HepG2 (cell line): ENCODE measurements around the gene DNAJB12. TPM values are rescaled to one million over a fixed set of nuclear protein-coding genes. Genes with fewer than 3 reads are reported as not detected.

Experiments used
- ARNTL ChIP-seq: sonication (generic); formaldehyde crosslinking; IDR thresholded peaks from 2 replicates; pipeline ENCODE4 v1.4.0; 2020; ENCODE audit warnings: mild to moderate bottlenecking, missing genetic modification reagents
- ATAD3A ChIP-seq: sonication (generic); formaldehyde crosslinking; IDR thresholded peaks from 2 replicates; pipeline ENCODE4 v1.4.0; 2020; ENCODE audit warnings: missing genetic modification reagents
- CBX5 ChIP-seq: sonication (generic); formaldehyde crosslinking; IDR thresholded peaks from 2 replicates; pipeline ENCODE4 v1.4.0; 2020; ENCODE audit warnings: missing genetic modification reagents, borderline replicate concordance
- EP300 ChIP-seq, 3 experiments: sonication (generic) in 1 of 3; formaldehyde crosslinking in 1 of 3; IDR thresholded peaks; 2 replicates each; pipeline versions ENCODE4 v1.5.1 to v1.6.1; 2011 to 2020; ENCODE audit warnings: low read depth in 2 of 3, low read length in 2 of 3, borderline replicate concordance in 1 of 3, improper control_type of control experiment in 1 of 3, mild to moderate bottlenecking in 1 of 3, missing genetic modification reagents in 1 of 3, moderate library complexity in 1 of 3
- FOSL2 ChIP-seq: sonication (generic); formaldehyde crosslinking; IDR thresholded peaks from 2 replicates; pipeline ENCODE4 v1.4.0; 2020; ENCODE audit warnings: missing genetic modification reagents
- NCOA2 ChIP-seq: sonication (generic); formaldehyde crosslinking; IDR thresholded peaks from 2 replicates; pipeline ENCODE4 v1.8.0; 2022; ENCODE audit warnings: inconsistent platforms
- NRL ChIP-seq: sonication (generic); formaldehyde crosslinking; IDR thresholded peaks from 2 replicates; pipeline ENCODE4 v1.5.0; 2020; ENCODE audit warnings: missing genetic modification reagents, mild to moderate bottlenecking, moderate library complexity, borderline replicate concordance
- PHF8 ChIP-seq: sonication (generic); formaldehyde crosslinking; IDR thresholded peaks from 2 replicates; pipeline ENCODE4 v1.5.0; 2020; ENCODE audit warnings: missing genetic modification reagents
- SP5 ChIP-seq: IDR thresholded peaks from 2 replicates; pipeline ENCODE4 v1.6.1; 2016; ENCODE audit warnings: low read depth, borderline replicate concordance
- TFDP1 ChIP-seq: IDR thresholded peaks from 2 replicates; pipeline ENCODE4 v1.6.1; 2016; ENCODE audit warnings: missing compliant biosample characterization, missing genetic modification reagents, borderline replicate concordance
- ZMYM3 ChIP-seq: sonication (generic); formaldehyde crosslinking; IDR thresholded peaks from 2 replicates; pipeline ENCODE4 v1.5.1; 2020; ENCODE audit warnings: mild to moderate bottlenecking, missing genetic modification reagents
- ZMYM4 ChIP-seq: sonication (generic); formaldehyde crosslinking; IDR thresholded peaks from 2 replicates; pipeline ENCODE4 v1.8.1; 2023; ENCODE audit warnings: mild to moderate bottlenecking, missing genetic modification reagents
- ZNF235 ChIP-seq: sonication (generic); formaldehyde crosslinking; IDR thresholded peaks from 2 replicates; pipeline ENCODE4 v1.8.1; 2023; ENCODE audit warnings: mild to moderate bottlenecking, missing genetic modification reagents, borderline replicate concordance
- ZNF446 ChIP-seq: sonication (generic); formaldehyde crosslinking; IDR thresholded peaks from 2 replicates; pipeline ENCODE4 v1.5.0; 2020; ENCODE audit warnings: mild to moderate bottlenecking, missing genetic modification reagents
- ZNF503 ChIP-seq: sonication (generic); formaldehyde crosslinking; IDR thresholded peaks from 2 replicates; pipeline ENCODE4 v1.4.0; 2020; ENCODE audit warnings: missing genetic modification reagents
- ZNF652 ChIP-seq: IDR thresholded peaks from 2 replicates; pipeline ENCODE4 v1.6.1; 2016; ENCODE audit warnings: low read depth, borderline replicate concordance
- polyA plus RNA-seq, 8 experiments: library from polyadenylated mRNA; depleted of rRNA in 3 of 8; stranded (reverse) in 7 of 8; unstranded in 1 of 8; fragments of >200 nt; fragmentation: Illumina TruSeq in 4 of 8; extraction: Trizol in 4 of 8; gene quantifications; 2 replicates each; pipeline versions ENCODE4 v1.2.1 to v1.2.3, GENCODE V29; 2011 to 2016; ENCODE audit warnings: low read depth in 4 of 8, missing spikeins in 1 of 8, mixed read lengths in 1 of 8; ENCODE audit not compliant: insufficient read depth in 1 of 8
- total RNA-seq, 5 experiments: library from RNA; depleted of rRNA; stranded (reverse); fragments of >200 nt; fragmentation: Illumina TruSeq; extraction: Trizol; gene quantifications; 2 replicates each; pipeline ENCODE4 v1.2.3, GENCODE V29; 2016; ENCODE audit warnings: low read depth in 1 of 5
- TF ChIP-seq, protein P1 (sequence below): sonication (generic); formaldehyde crosslinking; IDR thresholded peaks from 2 replicates; pipeline ENCODE4 v1.5.0; 2020; ENCODE audit warnings: missing genetic modification reagents, mild to moderate bottlenecking, borderline replicate concordance
- TF ChIP-seq, protein P2 (sequence below): sonication (generic); formaldehyde crosslinking; IDR thresholded peaks from 2 replicates; pipeline ENCODE4 v1.4.0; 2020; ENCODE audit warnings: missing genetic modification reagents, borderline replicate concordance
- TF ChIP-seq, protein P3 (sequence below): sonication (generic); formaldehyde crosslinking; IDR thresholded peaks from 2 replicates; pipeline ENCODE4 v1.5.0; 2020; ENCODE audit warnings: mild to moderate bottlenecking, missing genetic modification reagents, moderate library complexity
- TF ChIP-seq, protein P4 (sequence below): sonication (generic); formaldehyde crosslinking; IDR thresholded peaks from 2 replicates; pipeline ENCODE4 v1.8.0; 2022; ENCODE audit warnings: mild to moderate bottlenecking, missing genetic modification reagents, borderline replicate concordance

DNAJB12 gene
- total and polyA plus RNA-seq, 2 of the 13 experiments (the other 11 are each of a cell fraction or from before 2014, with no cell fraction given): 10.8 to 18.2 TPM

DNA sequence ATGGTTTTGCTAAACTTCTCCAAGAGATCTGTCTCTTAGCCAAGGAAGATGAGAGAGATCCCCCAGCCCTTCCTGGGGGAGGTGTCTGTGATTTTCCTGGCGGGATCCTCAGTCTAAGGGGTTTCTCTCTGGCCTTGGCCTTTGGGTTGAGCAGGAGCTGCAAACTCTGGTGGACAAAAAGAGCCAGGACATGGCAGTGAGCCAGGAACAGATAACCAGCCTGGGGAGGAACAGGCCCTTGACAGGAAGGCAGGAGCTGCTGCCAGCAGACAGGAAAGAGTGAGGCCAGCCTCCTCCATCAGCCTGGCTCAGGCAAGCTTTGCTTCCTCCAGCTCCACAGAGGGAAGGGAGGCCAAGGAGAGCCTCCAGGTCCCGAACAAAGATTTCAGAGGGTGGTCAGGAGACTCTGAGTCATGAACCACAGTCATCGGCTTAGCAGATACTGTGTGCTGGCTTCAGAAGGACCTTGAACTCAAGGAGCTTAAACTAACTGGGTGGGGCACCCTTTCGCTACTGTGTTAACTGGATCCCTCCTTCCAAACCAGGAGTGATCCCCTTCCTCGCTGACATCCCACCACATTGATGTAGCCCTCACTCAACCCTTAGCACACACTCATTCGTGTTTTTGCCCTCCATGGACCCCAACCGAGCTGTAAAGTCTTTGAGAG lies 46.3 kb downstream of the DNAJB12 start (continued):
- TF ChIP-seq ZNF235 (CRISPR knock-in tag) (no peak), FOSL2 (CRISPR knock-in tag) (peak; percentile 86), SP5 (no peak), CBX5 (CRISPR knock-in tag) (0 out of 2 replicates have a peak, but pooled peaks have one; percentile 46), EP300 (IDR thresholded peaks at IDR 0.05; ENCODE audit: low read depth in 2 of 2, low read length in 2 of 2) (no peak), EP300 (CRISPR knock-in tag; IDR thresholded peaks at IDR 0.05; ENCODE audit: borderline replicate concordance) (no peak), NRL (CRISPR knock-in tag) (0 out of 2 replicates have a peak, but pooled peaks have one; percentile 28), ZMYM4 (CRISPR knock-in tag) (peak; percentile 42; the same call in 1 of the 2 replicates), ZNF446 (CRISPR knock-in tag) (no peak), ATAD3A (CRISPR knock-in tag) (no peak), NCOA2 (CRISPR knock-in tag) (peak; percentile 32; the same call in 1 of the 2 replicates), ZNF503 (no peak), ARNTL (CRISPR knock-in tag) (no peak), PHF8 (0 out of 2 replicates have a peak, but pooled peaks have one; percentile 18), ZMYM3 (CRISPR knock-in tag) (no peak; the same call in 1 of the 2 replicates), TFDP1 (CRISPR knock-in tag) (peak; percentile 39; the same call in 1 of the 2 replicates), ZNF652 (CRISPR knock-in tag) (peak; percentile 70; the same call in 1 of the 2 replicates)
- TF ChIP-seq, protein P1, sequence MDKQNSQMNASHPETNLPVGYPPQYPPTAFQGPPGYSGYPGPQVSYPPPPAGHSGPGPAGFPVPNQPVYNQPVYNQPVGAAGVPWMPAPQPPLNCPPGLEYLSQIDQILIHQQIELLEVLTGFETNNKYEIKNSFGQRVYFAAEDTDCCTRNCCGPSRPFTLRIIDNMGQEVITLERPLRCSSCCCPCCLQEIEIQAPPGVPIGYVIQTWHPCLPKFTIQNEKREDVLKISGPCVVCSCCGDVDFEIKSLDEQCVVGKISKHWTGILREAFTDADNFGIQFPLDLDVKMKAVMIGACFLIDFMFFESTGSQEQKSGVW (CRISPR knock-in tag): no peak
- TF ChIP-seq, protein P2, sequence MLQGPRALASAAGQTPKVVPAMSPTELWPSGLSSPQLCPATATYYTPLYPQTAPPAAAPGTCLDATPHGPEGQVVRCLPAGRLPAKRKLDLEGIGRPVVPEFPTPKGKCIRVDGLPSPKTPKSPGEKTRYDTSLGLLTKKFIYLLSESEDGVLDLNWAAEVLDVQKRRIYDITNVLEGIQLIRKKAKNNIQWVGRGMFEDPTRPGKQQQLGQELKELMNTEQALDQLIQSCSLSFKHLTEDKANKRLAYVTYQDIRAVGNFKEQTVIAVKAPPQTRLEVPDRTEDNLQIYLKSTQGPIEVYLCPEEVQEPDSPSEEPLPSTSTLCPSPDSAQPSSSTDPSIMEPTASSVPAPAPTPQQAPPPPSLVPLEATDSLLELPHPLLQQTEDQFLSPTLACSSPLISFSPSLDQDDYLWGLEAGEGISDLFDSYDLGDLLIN: no peak
- TF ChIP-seq, protein P3, sequence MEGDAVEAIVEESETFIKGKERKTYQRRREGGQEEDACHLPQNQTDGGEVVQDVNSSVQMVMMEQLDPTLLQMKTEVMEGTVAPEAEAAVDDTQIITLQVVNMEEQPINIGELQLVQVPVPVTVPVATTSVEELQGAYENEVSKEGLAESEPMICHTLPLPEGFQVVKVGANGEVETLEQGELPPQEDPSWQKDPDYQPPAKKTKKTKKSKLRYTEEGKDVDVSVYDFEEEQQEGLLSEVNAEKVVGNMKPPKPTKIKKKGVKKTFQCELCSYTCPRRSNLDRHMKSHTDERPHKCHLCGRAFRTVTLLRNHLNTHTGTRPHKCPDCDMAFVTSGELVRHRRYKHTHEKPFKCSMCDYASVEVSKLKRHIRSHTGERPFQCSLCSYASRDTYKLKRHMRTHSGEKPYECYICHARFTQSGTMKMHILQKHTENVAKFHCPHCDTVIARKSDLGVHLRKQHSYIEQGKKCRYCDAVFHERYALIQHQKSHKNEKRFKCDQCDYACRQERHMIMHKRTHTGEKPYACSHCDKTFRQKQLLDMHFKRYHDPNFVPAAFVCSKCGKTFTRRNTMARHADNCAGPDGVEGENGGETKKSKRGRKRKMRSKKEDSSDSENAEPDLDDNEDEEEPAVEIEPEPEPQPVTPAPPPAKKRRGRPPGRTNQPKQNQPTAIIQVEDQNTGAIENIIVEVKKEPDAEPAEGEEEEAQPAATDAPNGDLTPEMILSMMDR (CRISPR knock-in tag): no peak
- TF ChIP-seq, protein P4, sequence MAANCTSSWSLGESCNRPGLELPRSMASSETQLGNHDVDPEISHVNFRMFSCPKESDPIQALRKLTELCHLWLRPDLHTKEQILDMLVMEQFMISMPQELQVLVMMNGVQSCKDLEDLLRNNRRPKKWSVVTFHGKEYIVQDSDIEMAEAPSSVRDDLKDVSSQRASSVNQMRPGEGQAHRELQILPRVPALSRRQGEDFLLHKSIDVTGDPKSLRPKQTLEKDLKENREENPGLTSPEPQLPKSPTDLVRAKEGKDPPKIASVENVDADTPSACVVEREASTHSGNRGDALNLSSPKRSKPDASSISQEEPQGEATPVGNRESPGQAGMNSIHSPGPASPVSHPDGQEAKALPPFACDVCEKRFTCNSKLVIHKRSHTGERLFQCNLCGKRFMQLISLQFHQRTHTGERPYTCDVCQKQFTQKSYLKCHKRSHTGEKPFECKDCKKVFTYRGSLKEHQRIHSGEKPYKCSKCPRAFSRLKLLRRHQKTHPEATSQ (CRISPR knock-in tag): no peak
